Prostate gland (tissue), 2 donors: ENCODE measurements around the gene TMBIM1.
"Not testable (repeated sequence)": the region's sequence is repeated elsewhere in the genome, so short reads cannot be mapped to it uniquely, and the experiment has no call there.

Source experiments
- POLR2AphosphoS5 ChIP-seq: sonication (generic); formaldehyde crosslinking; IDR thresholded peaks from one replicate; pipeline ENCODE4 v1.6.1; 2017; ENCODE audit warnings: antibody characterized with exemption
- TF ChIP-seq, protein P1 (sequence below), 4 experiments: fragments of 200-600 bp in 2 of 4; fragments of 450-650 bp in 2 of 4; sonication (generic) in 2 of 4; IDR thresholded peaks; 1 replicate in 3 of 4; 2 replicates in 1 of 4; pipeline ENCODE4 v1.5.1; 2016 to 2019; ENCODE audit warnings: antibody characterized with exemption in 4 of 4, mild to moderate bottlenecking in 2 of 4, moderate library complexity in 2 of 4

DNA sequence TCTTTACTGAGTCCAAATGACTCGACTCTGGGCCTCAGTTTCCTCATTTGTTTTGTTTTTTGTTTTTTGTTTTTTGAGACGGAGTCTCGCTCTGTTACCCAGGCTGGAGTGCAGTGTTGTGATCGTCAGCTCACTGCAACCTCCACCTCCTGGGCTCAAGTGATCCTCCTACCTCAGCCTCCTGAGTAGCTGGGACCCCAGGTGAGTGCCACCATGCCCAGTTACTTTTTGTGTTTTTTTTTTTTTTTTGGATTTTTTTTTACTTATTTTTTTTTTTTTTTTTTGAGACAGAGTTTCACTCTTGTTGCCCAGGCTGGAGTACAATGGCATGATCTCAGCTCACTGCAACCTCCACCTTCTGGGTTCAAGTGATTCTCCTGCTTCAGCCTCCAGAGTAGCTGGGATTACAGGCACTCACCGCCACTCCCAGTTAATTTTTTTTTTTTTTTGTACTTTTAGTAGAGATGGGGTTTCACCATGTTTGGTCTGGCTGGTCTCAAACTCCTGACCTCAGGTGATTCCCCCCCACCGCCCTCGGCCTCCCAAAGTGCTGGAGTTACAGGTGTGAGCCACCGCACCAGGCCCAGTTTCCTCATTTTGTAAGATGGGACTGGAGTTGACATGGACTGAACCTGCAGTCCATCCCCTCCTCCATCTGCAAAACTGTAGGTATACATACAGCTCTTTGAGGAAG lies 18.9 kb downstream of the TMBIM1 start:
- not testable (repeated sequence) for TF ChIP-seq POLR2AphosphoS5
- TF ChIP-seq, protein P1, sequence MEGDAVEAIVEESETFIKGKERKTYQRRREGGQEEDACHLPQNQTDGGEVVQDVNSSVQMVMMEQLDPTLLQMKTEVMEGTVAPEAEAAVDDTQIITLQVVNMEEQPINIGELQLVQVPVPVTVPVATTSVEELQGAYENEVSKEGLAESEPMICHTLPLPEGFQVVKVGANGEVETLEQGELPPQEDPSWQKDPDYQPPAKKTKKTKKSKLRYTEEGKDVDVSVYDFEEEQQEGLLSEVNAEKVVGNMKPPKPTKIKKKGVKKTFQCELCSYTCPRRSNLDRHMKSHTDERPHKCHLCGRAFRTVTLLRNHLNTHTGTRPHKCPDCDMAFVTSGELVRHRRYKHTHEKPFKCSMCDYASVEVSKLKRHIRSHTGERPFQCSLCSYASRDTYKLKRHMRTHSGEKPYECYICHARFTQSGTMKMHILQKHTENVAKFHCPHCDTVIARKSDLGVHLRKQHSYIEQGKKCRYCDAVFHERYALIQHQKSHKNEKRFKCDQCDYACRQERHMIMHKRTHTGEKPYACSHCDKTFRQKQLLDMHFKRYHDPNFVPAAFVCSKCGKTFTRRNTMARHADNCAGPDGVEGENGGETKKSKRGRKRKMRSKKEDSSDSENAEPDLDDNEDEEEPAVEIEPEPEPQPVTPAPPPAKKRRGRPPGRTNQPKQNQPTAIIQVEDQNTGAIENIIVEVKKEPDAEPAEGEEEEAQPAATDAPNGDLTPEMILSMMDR (IDR thresholded peaks at IDR 0.05) = not testable (repeated sequence)
